Activated CD8-positive, alpha-beta memory T cell treated with anti-CD3 and anti-CD28 coated beads, Interleukin-2, amount 50 U/mL, for 1 hour (primary cell): ENCODE results near the gene IPO11.
"Not testable (repeated sequence)": the region's sequence is repeated elsewhere in the genome, so short reads cannot be mapped to it uniquely, and the experiment has no call there.

Experiments used
- DNase-seq: peaks from one replicate; pipeline ENCODE4 v3.0.0-alpha.2; 2020; ENCODE audit errors: extremely low read depth

IPO11 gene

GRCh38 chr5:62514510-62515119, 102.1 kb downstream of the IPO11 start:
- no peak for DNase-seq

- DNase-seq: not testable (repeated sequence)
These were observed 108.2 kb downstream of the IPO11 start for GRCh38 chr5:62520812-62521211.

GRCh38 chr5:62521319-62521718, 108.8 kb downstream of the IPO11 start:
- DNase-seq: no peak

GRCh38 chr5:62522811-62523210, 110.2 kb downstream of the IPO11 start:
- DNase-seq: no peak

- DNase-seq: no peak
These were observed 121.0 kb downstream of the IPO11 start for GRCh38 chr5:62533597-62533996.

- no peak for DNase-seq
These were observed 122.1 kb downstream of the IPO11 start for GRCh38 chr5:62534461-62535236.

- DNase-seq: no peak
These were observed 123.7 kb downstream of the IPO11 start for GRCh38 chr5:62536232-62536631.

- DNase-seq: no peak
These were observed 124.2 kb downstream of the IPO11 start for GRCh38 chr5:62536783-62537182.

- no peak for DNase-seq
These were observed 125.7 kb downstream of the IPO11 start for GRCh38 chr5:62538017-62538942.

GRCh38 chr5:62542720-62543119, 130.2 kb downstream of the IPO11 start:
- DNase-seq: no peak

GRCh38 chr5:62547945-62548630, 135.5 kb downstream of the IPO11 start:
- DNase-seq: no peak

- no peak for DNase-seq
These were observed 137.5 kb downstream of the IPO11 start for GRCh38 chr5:62550103-62550502.

GRCh38 chr5:62555930-62556329, 143.4 kb downstream of the IPO11 start:
- no peak for DNase-seq

GRCh38 chr5:62558941-62559340, 146.4 kb downstream of the IPO11 start:
- DNase-seq: no peak

GRCh38 chr5:62560786-62561185, 148.2 kb downstream of the IPO11 start:
- no peak for DNase-seq

GRCh38 chr5:62561896-62562295, 149.3 kb downstream of the IPO11 start:
- DNase-seq: no peak

GRCh38 chr5:62562867-62563266, 150.3 kb downstream of the IPO11 start:
- no peak for DNase-seq

- no peak for DNase-seq
These were observed 151.5 kb downstream of the IPO11 start for GRCh38 chr5:62564101-62564500.

- DNase-seq: not testable (repeated sequence)
These were observed 153.2 kb downstream of the IPO11 start for GRCh38 chr5:62565740-62566139.

- no peak for DNase-seq
These were observed 155.6 kb downstream of the IPO11 start for GRCh38 chr5:62568143-62568542.

- DNase-seq: no peak
These were observed 156.4 kb downstream of the IPO11 start for GRCh38 chr5:62568800-62569432.
